Uterus (tissue), 2 donors: ENCODE data around the gene UBE3C.

Experiments
- POLR2A ChIP-seq, 2 donors: fragments of 450-650 bp; IDR thresholded peaks; one replicate each; pipeline ENCODE4 v1.6.1; 2016; ENCODE audit warnings: antibody characterized with exemption in 2 of 2, mild to moderate bottlenecking in 1 of 2, moderate library complexity in 1 of 2
- TF ChIP-seq, protein P1 (sequence below), 4 experiments: fragments of 200-600 bp in 2 of 4; fragments of 450-650 bp in 2 of 4; sonication (generic) in 2 of 4; IDR thresholded peaks; one replicate each; pipeline ENCODE4 v1.5.1; 2016 to 2019; ENCODE audit warnings: antibody characterized with exemption in 4 of 4, mild to moderate bottlenecking in 2 of 4, moderate library complexity in 1 of 4

- TF ChIP-seq, protein P1, sequence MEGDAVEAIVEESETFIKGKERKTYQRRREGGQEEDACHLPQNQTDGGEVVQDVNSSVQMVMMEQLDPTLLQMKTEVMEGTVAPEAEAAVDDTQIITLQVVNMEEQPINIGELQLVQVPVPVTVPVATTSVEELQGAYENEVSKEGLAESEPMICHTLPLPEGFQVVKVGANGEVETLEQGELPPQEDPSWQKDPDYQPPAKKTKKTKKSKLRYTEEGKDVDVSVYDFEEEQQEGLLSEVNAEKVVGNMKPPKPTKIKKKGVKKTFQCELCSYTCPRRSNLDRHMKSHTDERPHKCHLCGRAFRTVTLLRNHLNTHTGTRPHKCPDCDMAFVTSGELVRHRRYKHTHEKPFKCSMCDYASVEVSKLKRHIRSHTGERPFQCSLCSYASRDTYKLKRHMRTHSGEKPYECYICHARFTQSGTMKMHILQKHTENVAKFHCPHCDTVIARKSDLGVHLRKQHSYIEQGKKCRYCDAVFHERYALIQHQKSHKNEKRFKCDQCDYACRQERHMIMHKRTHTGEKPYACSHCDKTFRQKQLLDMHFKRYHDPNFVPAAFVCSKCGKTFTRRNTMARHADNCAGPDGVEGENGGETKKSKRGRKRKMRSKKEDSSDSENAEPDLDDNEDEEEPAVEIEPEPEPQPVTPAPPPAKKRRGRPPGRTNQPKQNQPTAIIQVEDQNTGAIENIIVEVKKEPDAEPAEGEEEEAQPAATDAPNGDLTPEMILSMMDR (IDR thresholded peaks at IDR 0.05): no peak
- TF ChIP-seq POLR2A (IDR thresholded peaks at IDR 0.05): no peak
Measured at GRCh38 chr7:157139810-157140510, 1.2 kb downstream of the UBE3C start.
